ENCODE measurements around the gene EVA1C.
"Not testable (repeated sequence)": the region's sequence is repeated elsewhere in the genome, so short reads cannot be mapped to it uniquely, and the experiment has no call there.

DNA sequence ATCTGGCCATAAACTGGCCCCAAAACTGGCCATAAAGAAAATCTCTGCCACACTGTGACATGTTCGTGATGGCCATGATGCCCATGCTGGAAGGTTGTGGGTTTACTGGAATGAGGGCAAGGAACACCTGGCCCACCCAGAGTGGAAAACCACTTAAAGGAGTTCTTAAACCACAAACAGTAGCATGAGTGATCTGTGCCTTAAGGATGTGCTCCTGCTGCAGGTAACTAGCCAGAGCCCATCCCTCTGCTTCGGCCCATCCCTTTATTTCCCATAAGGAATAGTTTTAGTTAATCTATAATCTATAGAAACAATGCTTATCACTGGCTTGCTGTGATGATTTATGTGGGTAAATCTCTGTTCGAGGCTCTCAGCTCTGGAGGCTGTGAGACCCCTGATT is 50.1 kb downstream of the EVA1C start:
- not testable (repeated sequence) for TF ChIP-seq POLR2AphosphoS5, POLR2A (IDR thresholded peaks at IDR 0.05)
- TF ChIP-seq, protein P1, sequence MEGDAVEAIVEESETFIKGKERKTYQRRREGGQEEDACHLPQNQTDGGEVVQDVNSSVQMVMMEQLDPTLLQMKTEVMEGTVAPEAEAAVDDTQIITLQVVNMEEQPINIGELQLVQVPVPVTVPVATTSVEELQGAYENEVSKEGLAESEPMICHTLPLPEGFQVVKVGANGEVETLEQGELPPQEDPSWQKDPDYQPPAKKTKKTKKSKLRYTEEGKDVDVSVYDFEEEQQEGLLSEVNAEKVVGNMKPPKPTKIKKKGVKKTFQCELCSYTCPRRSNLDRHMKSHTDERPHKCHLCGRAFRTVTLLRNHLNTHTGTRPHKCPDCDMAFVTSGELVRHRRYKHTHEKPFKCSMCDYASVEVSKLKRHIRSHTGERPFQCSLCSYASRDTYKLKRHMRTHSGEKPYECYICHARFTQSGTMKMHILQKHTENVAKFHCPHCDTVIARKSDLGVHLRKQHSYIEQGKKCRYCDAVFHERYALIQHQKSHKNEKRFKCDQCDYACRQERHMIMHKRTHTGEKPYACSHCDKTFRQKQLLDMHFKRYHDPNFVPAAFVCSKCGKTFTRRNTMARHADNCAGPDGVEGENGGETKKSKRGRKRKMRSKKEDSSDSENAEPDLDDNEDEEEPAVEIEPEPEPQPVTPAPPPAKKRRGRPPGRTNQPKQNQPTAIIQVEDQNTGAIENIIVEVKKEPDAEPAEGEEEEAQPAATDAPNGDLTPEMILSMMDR (IDR thresholded peaks at IDR 0.05): not testable (repeated sequence)

All from gastroesophageal sphincter (tissue), 3 donors.